Aorta (tissue), 5 donors: ENCODE data around the gene SHROOM3. TPM values are rescaled to one million over a fixed set of nuclear protein-coding genes. Genes with fewer than 3 reads are reported as not detected.

Experiments
- ATAC-seq: fragments of 200-7000 bp; cut with Tn5 transposase; one replicate; pipeline ENCODE4 v1.9.1; 2022; ENCODE audit warnings: moderate library complexity; ENCODE audit not compliant: low FRiP score
- DNase-seq, 2 donors: peaks; one replicate each; pipeline ENCODE4 v3.0.0-alpha.2; 2020
- H3K27ac ChIP-seq, 2 donors: one replicate each; pipeline ENCODE4 v1.5.1; 2013; ENCODE audit warnings: low read length in 2 of 2, mild to moderate bottlenecking in 2 of 2, moderate library complexity in 2 of 2, control low read depth in 1 of 2, inconsistent platforms in 1 of 2, low read depth in 1 of 2
- H3K27me3 ChIP-seq, 2 donors: one replicate each; pipeline ENCODE4 v1.6.1; 2013; ENCODE audit warnings: control low read depth in 1 of 2, low read length in 1 of 2, mild to moderate bottlenecking in 1 of 2, moderate library complexity in 1 of 2; ENCODE audit not compliant: insufficient read depth in 2 of 2, control insufficient read depth in 1 of 2
- H3K36me3 ChIP-seq, 2 donors: one replicate each; pipeline ENCODE4 v1.6.1; 2013; ENCODE audit warnings: control low read depth in 1 of 2, low read length in 1 of 2, mild to moderate bottlenecking in 1 of 2; ENCODE audit not compliant: insufficient read depth in 2 of 2, control insufficient read depth in 1 of 2
- H3K4me1 ChIP-seq, 2 donors: one replicate each; pipeline ENCODE4 v1.6.1; 2013; ENCODE audit warnings: low read length in 2 of 2, control low read depth in 1 of 2, mild to moderate bottlenecking in 1 of 2, moderate library complexity in 1 of 2; ENCODE audit not compliant: insufficient read depth in 2 of 2, control insufficient read depth in 1 of 2
- H3K4me3 ChIP-seq, 2 donors: one replicate each; pipeline ENCODE4 v1.5.1; 2013; ENCODE audit warnings: low read length in 2 of 2, control low read depth in 1 of 2, mild to moderate bottlenecking in 1 of 2
- H3K9me3 ChIP-seq: one replicate; pipeline ENCODE4 v1.6.1; 2013; ENCODE audit warnings: mild to moderate bottlenecking, low read length; ENCODE audit not compliant: control insufficient read depth
- WGBS, 2 donors: extraction: QIAGEN DNeasy Blood & Tissue Kit; methylation state at CpG; one replicate each; pipeline ENCODE4 v1.1.7; 2013; 5-methylcytosine and 5-hydroxymethylcytosine counted together
- intact Hi-C, 2 donors: fragments of 100-400 bp; cut with DNase I; formaldehyde crosslinking; loops; one replicate each; pipeline versions ENCODE4 v1.14.2 to v1.15.0; 2022
- polyA plus RNA-seq, 2 donors: library from polyadenylated mRNA; stranded (reverse); fragments of 200-250 nt; gene quantifications; one replicate each; pipeline ENCODE4 v1.2.3, GENCODE V29; 2013
- total RNA-seq, 2 donors: library from RNA; stranded (reverse); fragmentation: NEBNext Ultra II Directional; extraction: Animal tissue kit (Norgen Biotek cat#: 25700); gene quantifications; one replicate each; pipeline ENCODE4 v1.2.1, GENCODE V29; 2021
- donor health status: healthy with polysubstance abuse.
- donor health status: Bipolar disorder and iron deficiency.
- donor health status: DM: no; HTN: no; CAD: no.
- donor health status: DM: no; HTN: no; CAD: no.
- donor health status: DM: yes; HTN: yes; CAD: no.

Gene SHROOM3
- total and polyA plus RNA-seq, 4 donors, result 14.1 to 173 (median 32.8) TPM

DNA sequence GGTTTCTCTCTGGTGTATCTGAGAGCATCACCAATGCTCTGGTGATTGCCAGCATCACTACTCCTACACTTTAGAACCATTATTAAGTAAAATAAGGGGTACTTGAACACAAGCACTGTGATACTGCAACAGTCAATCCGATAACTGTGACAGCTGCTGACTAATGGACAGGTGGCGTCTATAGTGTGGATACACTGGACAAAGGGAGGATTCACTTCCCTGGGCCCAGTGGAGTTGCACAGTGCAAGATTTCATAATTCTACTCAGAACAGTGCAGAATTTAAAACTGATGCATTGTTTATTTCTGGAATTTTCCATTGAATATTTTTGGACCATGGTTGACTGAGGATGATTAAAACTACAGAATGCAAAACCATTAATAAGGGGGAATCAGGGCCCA is 97.8 kb downstream of the SHROOM3 start:
- Histone ChIP-seq H3K36me3 (no peaks in the 10 kb centered on the region), H3K4me1 (peaks cover 0 to 1% of the 10 kb centered on the region in 2 donors), H3K27me3 (no peaks in the 10 kb centered on the region), H3K9me3 (no peaks in the 10 kb centered on the region), H3K4me3 (no peak overlapping the region), H3K27ac (no peak overlapping the region)
- no peak for DNase-seq
- WGBS, 2 donors, result 67 to 71% methylated on average over 2 of the region's 2 CpGs
- no peak for ATAC-seq
- intact Hi-C loops, result no loop called here

DNA sequence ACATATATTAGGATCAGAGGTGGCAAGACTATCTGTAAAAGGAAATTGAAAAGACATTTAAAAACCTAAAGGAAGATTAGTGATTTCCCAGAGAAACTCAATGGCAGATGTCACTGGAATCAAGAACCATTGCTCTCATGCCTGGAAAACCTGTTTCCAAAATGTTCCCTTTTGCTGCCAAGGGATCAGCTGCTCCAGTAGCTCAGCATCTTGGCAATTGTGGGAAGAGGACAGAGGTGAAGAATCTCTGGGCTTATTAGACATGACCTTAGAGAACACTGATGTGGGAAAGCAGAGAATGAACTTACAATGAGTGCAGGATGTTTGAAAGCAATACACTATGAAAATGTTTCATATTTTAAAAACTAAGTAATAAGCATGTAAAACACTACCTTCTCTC is 98.3 kb downstream of the SHROOM3 start:
- intact Hi-C loops, result no loop called here
- no peak for DNase-seq
- H3K9me3 ChIP-seq, result no peaks in the 10 kb centered on the region
- H3K4me1 ChIP-seq, result peaks cover 0 to 1% of the 10 kb centered on the region in 2 donors
- H3K4me3 ChIP-seq, result no peak overlapping the region
- H3K36me3 ChIP-seq, result no peaks in the 10 kb centered on the region
- H3K27me3 ChIP-seq, result no peaks in the 10 kb centered on the region
- H3K27ac ChIP-seq, result no peak overlapping the region
- ATAC-seq, result no peak

DNA sequence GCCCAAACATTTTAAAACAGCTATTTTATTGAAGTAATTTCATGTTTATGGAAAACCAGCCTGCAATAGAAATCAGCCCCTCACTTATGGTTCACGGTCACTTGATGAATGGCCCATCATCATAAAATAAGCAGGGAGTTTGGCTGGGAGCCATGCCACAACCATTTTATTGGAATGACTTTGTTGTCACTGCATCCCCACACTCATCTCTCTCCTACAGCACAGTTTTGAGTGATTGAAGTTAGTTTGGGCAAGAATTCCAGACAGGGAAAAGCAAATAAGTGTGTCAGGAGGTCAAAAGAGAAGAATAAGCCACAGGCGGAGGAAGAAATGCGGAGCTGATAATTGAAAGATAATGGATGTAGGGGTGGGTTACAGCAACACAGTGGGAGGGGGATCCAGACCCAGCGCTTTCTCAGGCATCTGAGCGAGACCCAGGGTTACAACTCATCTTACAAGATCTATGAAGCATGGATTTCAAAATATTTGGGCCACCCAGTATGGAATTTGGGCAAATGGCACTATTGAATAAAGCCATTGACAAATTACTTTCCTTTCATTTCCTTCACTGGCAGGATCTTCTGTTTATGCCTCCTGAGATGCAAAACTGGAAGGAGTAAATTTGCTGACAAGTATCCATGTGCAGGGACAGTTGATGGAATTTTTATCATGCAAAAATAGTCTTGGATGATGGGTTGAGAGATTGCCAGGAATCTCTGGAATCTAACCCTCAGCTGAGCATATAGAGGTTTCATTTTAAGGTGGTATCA is 100.8 kb downstream of the SHROOM3 start:
- intact Hi-C loops, result no loop called here
- Histone ChIP-seq H3K36me3 (no peaks in the 10 kb centered on the region), H3K9me3 (no peaks in the 10 kb centered on the region), H3K27me3 (no peaks in the 10 kb centered on the region), H3K27ac (no peak overlapping the region), H3K4me3 (no peak overlapping the region), H3K4me1 (peaks cover 0 to 1% of the 10 kb centered on the region in 2 donors)
- 79 to 82% methylated on average over 5 of the region's 5 CpGs for WGBS, 2 donors
- DNase-seq (no peak), ATAC-seq (no peak)

DNA sequence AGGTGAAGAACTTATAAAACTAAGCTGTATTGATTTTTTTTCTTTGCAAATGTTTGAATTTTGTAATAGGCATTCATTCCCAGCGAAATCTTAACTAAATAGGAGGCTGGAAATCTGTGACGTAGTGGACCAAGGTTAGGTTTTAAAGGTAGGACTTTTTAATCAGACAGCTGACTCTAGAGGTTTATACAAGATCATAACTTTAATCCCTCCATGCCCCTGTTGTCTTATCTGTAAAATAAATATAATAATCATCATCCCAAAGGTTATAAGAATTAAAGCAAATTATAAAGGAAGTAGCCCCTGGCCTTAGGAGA is 101.3 kb downstream of the SHROOM3 start:
- no peak for DNase-seq
- H3K4me3 ChIP-seq, result no peak overlapping the region
- H3K27me3 ChIP-seq, result no peaks in the 10 kb centered on the region
- H3K4me1 ChIP-seq, result peaks cover 0 to 1% of the 10 kb centered on the region in 2 donors
- no peak overlapping the region for H3K27ac ChIP-seq
- no peak for ATAC-seq
- H3K36me3 ChIP-seq, result no peaks in the 10 kb centered on the region
- intact Hi-C loops, result no loop called here
- H3K9me3 ChIP-seq, result no peaks in the 10 kb centered on the region
- 88 to 92% methylated on average over 2 of the region's 2 CpGs for WGBS, 2 donors

DNA sequence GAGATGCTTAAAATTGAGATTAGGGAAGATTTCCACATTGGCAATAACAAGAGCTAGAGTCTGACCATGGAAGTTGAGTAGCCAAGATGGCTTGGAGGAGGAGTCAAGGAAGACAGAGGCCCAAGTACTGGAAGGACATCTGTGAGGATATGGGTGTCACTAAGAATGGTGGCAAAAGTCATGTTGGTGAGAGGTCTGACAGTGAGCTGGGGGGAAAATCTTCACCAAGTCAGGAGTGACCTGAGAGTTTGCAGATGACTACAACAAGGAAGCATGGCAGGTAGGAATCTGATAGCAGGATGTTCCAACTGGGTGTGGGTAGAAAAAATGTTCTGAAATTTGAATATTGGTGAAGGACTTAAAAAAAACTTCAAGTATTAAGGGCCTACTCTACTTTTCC is 103.3 kb downstream of the SHROOM3 start:
- Histone ChIP-seq H3K9me3 (no peaks in the 10 kb centered on the region), H3K36me3 (no peaks in the 10 kb centered on the region), H3K27me3 (no peaks in the 10 kb centered on the region), H3K4me3 (no peak overlapping the region), H3K27ac (no peak overlapping the region), H3K4me1 (peaks cover 0 to 1% of the 10 kb centered on the region in 2 donors)
- intact Hi-C loops, result no loop called here
- no peak for ATAC-seq
- DNase-seq, result no peak

DNA sequence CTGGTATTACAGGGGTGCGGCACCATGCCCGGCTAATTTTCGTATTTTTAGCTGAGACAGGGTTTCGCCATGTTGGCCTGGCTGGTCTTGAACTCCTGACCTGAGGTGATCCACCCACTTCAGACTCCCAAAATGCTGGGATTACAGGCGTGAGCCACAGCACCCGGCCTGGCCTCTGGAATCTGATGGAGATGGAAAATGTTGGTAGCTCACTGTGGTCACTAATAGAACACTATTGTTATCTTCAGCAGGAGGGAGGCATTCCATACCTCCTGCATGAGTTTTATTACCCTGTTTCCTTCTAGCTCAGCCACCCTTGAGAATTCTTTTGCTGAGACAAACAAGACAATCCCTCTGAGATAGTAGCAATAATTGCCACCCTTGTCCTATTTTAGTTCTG is 105.0 kb downstream of the SHROOM3 start:
- ATAC-seq (no peak), DNase-seq (no peak)
- Histone ChIP-seq H3K4me3 (no peak overlapping the region), H3K4me1 (no peaks in the 10 kb centered on the region), H3K9me3 (no peaks in the 10 kb centered on the region), H3K27ac (peak overlapping the region in 1 of 2 donors; percentile 3), H3K27me3 (no peaks in the 10 kb centered on the region), H3K36me3 (no peaks in the 10 kb centered on the region)
- WGBS, 2 donors, result 76 to 83% methylated on average over 6 of the region's 6 CpGs
- intact Hi-C loops, result no loop called here

DNA sequence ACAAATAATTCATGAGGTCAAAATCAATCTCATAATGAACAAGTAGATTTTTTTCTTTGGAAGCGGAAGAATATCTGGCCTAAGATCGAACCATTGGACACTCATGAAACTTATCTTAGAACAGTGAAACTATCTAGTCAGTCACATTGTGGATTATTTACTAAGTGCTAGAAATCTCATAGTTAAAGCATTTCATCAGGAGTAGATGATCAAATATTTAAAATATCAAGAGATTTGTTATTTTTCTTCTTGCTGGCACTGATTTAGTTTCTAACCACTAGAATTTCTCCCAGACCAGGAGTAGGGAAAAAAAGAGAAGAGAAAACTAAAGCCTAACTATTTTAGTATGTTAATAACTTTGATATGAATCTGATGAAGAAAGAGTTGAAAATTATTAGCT is 105.5 kb downstream of the SHROOM3 start:
- intact Hi-C loops, result no loop called here
- Histone ChIP-seq H3K4me3 (no peak overlapping the region), H3K4me1 (no peaks in the 10 kb centered on the region), H3K27me3 (no peaks in the 10 kb centered on the region), H3K36me3 (no peaks in the 10 kb centered on the region), H3K9me3 (no peaks in the 10 kb centered on the region), H3K27ac (no peak overlapping the region)
- DNase-seq (no peak), ATAC-seq (no peak)
- 92 to 94% methylated on average over 2 of the region's 2 CpGs for WGBS, 2 donors

DNA sequence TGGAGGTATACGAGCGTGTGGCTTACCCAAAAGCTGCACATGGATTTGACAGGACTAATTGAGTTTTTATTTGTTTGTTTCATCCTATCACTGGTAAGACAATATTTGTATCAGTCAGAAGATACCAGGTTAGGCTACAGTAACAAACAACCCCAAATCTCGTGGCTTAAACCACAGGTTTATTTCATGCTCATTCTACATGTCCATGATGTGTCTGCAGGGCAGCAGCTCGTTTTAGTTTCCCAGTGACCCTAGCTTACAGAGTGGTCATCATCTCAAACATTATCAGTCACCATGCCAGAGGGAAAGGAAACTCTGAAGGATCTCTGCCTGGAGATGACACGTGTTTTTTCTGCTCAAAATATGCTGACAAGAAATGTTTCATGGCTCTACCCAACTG is 108.3 kb downstream of the SHROOM3 start:
- no peaks in the 10 kb centered on the region for H3K27me3 ChIP-seq
- DNase-seq (no peak), ATAC-seq (no peak)
- H3K36me3 ChIP-seq, result no peaks in the 10 kb centered on the region
- H3K27ac ChIP-seq, result no peak overlapping the region
- WGBS, 2 donors, result 95% methylated on average over 5 of the region's 5 CpGs
- H3K9me3 ChIP-seq, result no peaks in the 10 kb centered on the region
- no peaks in the 10 kb centered on the region for H3K4me1 ChIP-seq
- intact Hi-C loops, result no loop called here
- no peak overlapping the region for H3K4me3 ChIP-seq

DNA sequence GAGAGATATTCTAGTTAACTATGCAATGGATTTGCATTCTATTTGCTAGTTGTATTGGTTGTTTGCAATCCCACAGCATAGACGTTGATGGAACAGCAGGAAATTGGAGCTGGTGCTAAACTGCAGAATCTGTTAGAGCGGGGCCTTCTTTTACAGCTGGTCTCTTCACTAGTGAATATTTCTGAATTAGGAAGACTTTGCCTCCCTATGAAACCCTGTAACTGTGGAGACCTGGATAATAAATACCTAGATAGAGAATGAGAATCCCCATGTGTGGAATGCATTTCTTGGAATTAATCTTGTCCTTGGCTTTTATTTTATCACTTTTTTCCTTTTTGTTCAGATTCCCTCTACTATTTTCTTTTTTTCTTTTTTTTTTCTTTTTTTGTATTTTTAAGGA is 109.7 kb downstream of the SHROOM3 start:
- no peak overlapping the region for H3K4me3 ChIP-seq
- no peaks in the 10 kb centered on the region for H3K27me3 ChIP-seq
- no peak overlapping the region for H3K27ac ChIP-seq
- no peak for DNase-seq
- intact Hi-C loops, result no loop called here
- no peak for ATAC-seq
- H3K36me3 ChIP-seq, result no peaks in the 10 kb centered on the region
- H3K9me3 ChIP-seq, result no peaks in the 10 kb centered on the region
- H3K4me1 ChIP-seq, result no peaks in the 10 kb centered on the region
- WGBS, 2 donors, result 90 to 95% methylated on average over 2 of the region's 2 CpGs
